GM19099 (cell line): ENCODE data around the gene OR6C1.

Source experiments
- POLR2A ChIP-seq: IDR thresholded peaks from 3 replicates; pipeline ENCODE4 v1.6.1; 2011; ENCODE audit warnings: low read depth; ENCODE audit not compliant: insufficient read length; ENCODE audit errors: extremely low read depth

The OR6C1 gene

DNA sequence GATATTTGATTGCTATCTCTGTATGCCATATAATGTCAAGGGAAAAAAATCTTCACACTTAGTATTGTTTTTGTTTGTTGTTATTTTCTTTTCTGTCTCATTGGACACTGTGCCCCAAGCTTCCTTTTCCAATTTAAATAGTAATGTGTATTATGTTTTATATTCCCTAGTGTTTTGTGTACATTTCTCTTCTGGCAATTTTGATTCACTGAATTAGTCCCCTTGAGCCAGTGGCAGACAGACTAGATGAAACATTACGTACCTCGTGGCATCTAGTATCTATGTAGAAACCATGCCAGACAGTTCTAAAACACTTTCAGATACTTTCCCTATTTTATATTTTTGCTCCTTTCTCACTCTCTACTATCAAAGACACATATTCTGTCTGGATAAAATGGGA is at the start of gene OR6C1:
OR6C1 (plus strand) TSS at position 301 of the 400 bp plus-strand sequence. CDS start 6,257 bp downstream, outside the sequence.
- no peak for TF ChIP-seq POLR2A

DNA sequence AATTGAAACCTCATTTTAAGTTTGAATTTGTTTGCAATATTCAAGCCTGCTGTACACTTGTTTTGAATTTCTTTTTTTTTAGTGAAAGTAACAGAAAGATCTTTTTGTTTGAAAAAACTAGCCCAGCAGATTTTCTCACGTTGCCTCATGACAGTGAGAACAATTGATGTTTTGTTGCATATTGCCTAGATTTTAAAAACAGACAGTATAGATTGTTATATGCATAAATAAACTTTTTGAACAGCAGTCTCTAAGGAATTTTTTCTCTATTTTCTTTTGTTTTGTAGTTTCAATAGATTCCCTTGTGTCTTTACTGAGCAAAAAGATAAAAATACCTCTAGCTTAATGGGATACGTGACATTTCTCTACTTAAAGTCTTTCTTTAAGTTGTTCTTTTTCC is 33.2 kb upstream of the OR6C1 start:
- no peak for TF ChIP-seq POLR2A

DNA sequence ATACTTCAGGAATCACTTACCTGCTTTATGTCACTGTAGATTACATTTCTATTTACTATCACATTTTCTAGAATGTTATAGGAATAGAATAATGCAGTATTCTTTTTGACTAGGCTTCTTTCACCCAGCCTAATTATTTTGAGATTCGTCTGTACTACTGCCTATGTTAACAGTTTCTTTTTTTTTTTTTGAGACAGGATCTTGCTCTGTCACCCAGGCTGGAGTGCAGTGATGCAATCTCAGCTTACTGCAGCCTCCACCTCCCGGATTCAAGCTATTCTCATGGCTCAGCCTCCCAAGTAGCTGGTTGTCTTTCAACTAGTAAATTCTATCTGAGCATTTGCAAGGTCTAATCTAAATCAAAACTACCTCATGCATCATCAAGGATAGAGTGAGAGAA is 24.1 kb upstream of the OR6C1 start:
- TF ChIP-seq POLR2A = no peak

DNA sequence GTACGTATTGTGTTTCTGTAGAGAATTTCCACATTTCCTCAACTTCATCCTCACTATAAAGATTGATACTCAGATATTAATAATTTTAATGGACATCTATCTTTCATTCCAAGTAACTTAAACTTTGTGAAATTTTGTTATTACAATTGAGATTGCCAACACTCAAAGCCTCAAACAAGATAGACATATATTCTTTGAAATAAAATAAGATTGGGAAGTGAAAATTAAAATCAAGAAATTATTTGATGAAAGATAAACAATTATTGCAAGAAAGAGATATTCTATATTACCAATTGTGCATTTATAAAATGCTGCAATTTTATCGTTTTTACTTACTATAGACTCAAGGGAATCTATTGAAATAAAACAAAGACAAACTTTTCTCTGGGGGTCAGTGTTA is 17.7 kb upstream of the OR6C1 start, which contains the start of gene OR6C6:
OR6C6 (minus strand) TSS at position 101 of the 400 bp plus-strand sequence. CDS start 1,337 bp downstream, outside the sequence.
- TF ChIP-seq POLR2A = no peak

DNA sequence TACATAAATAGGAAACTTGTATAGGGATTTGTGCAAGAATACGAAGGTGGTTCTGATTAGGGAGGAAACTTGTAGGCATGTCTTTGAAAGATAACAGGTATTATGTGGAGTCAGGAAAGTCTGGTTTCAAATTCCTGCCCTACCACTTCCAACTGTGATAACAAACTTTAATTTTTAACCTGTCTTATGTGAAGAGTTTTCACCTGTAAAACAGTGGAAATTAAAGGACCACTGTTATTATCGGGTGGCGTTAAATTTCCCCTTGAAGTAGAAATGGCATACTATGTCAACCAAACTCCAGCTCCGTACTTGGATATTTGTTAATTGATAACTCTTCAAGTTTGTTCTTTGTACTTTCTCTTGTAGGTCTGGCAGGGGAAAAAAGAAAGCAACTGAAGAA is 6.1 kb downstream of the OR6C1 start:
- TF ChIP-seq POLR2A = no peak

DNA sequence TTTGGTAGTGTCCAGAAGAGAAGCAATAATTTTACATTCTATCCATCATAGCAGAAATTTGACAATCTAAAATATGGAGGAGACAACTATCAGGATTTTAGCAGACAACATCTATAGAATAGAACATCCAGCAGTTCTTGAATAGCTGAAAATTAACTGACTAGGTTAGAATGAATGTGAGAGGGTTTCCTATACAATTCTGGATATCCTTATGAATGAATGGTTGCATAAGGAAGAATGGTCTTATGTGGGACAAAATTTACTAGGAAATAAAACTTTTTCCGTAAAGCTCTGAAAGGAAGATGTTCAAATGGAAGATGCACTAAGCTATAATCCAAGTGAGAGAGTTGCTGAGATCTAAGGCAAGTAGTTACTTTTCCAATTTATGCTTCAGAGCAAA is 16.3 kb downstream of the OR6C1 start, which contains the start of gene OR6C3:
OR6C3 (plus strand) TSS at position 301 of the 400 bp plus-strand sequence. CDS start 955 bp downstream, outside the sequence.
- no peak for TF ChIP-seq POLR2A

DNA sequence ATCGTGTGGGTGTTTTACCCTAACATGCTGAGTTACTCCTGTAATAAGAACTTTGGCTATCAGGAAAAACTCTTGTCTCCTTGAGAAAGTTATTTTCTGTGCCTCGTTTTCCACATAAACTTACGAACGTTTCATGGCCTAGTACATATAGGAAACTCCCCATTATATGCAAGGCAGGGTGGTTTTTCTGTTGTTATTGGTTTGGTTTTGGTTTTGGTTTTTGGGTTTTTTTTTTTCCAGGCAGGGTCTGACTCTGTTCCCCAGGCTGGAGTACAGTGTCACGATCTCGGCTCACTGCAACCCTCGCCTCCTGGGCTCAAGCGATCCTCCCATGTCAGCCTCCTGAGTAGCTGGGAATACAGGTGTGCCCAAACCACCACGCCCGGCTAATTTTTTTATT is 21.9 kb downstream of the OR6C1 start:
- TF ChIP-seq POLR2A = no peak

DNA sequence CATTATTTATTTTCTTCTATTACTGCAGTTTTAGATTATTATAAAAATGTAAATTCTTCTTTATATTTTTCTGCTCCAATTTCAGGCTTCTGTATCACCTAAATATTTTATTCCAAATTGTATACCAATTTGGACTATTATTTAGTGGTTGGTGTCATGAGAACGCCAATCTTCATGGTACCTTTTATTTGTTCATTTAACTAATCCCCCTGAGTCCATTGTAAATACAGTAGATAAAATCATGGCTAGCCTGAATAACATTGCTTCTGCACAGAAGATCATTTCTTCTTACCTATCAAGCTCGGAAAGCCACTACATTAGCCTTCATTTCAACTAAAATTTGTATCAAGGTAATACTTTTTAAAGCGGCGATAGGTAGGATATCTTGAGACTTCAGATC is 48.5 kb downstream of the OR6C1 start, which contains the start of gene OR6C75:
OR6C75 (plus strand) TSS at position 301 of the 400 bp plus-strand sequence. CDS start 2,136 bp downstream, outside the sequence.
- no peak for TF ChIP-seq POLR2A

DNA sequence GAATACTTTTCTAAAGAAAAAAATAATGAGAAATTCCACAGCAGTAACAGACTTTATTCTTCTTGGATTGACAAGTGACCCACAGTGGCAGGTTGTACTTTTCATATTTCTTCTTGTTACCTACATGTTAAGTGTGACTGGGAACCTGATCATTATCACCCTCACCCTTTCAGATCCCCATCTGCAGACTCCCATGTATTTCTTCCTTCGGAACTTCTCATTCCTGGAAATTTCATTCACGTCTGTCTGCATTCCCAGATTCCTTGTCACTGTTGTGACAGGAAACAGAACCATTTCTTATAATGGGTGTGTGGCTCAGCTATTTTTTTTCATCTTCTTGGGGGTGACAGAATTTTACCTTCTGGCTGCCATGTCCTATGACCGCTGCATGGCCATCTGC is 50.9 kb downstream of the OR6C1 start:
- no peak for TF ChIP-seq POLR2A
